Measurements from ENCODE around the gene ING3.

ING3 gene

DNA sequence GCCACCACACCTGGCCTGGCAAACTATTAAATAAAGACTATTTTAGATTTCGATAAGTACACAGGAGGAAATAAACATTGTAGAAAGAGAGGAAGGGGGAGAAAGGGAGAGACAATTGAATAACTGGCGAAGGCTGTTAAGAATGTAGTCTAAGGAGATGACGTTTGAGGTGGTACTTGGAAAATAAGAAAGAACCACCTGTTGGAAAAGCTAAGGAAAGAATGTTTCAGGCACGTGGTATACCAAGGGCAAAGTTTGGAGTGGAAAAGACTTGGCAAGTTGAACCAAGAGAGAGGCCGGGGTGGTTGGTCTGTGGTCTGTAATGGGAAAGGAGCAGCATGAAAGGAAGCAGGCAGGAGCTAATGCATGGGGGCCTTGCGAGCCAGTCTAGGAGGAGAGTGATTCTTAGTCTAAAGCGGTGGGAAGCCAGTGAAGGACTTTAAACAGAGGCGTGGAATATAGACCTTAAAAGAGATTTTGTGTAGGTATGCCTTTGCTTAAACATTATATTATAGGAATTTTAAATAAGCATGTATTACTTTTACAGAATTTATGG lies 9.4 kb downstream of the ING3 start:
- Histone ChIP-seq H3F3A (ENCODE audit: control insufficient read depth, insufficient read depth) (no peaks in the 10 kb centered on the region), H3K36me3 (ENCODE audit: control insufficient read depth, low read length) (peaks cover 55% of the 10 kb centered on the region), H3K27me3 (ENCODE audit: control insufficient read depth, low read length) (no peaks in the 10 kb centered on the region), H3K4me2 (ENCODE audit: low read length) (no peak overlapping the region), H3K4me3 (ENCODE audit: low read length) (no peak overlapping the region), H3K4me1 (ENCODE audit: control insufficient read depth, low read length) (peaks cover 8% of the 10 kb centered on the region), H3K9me2 (replicated peaks; ENCODE audit: control insufficient read depth, low read length) (no peaks in the 10 kb centered on the region), H3K27ac (ENCODE audit: low read depth, low read length) (no peak overlapping the region), H4K20me1 (ENCODE audit: control insufficient read depth, insufficient read depth, low read depth, low read length) (no peaks in the 10 kb centered on the region), H3K79me2 (ENCODE audit: control insufficient read depth, low read length) (peaks cover 9% of the 10 kb centered on the region), H3K9me3 (ENCODE audit: control insufficient read depth, insufficient read depth, low read length) (no peaks in the 10 kb centered on the region)
- TF ChIP-seq, protein P1, sequence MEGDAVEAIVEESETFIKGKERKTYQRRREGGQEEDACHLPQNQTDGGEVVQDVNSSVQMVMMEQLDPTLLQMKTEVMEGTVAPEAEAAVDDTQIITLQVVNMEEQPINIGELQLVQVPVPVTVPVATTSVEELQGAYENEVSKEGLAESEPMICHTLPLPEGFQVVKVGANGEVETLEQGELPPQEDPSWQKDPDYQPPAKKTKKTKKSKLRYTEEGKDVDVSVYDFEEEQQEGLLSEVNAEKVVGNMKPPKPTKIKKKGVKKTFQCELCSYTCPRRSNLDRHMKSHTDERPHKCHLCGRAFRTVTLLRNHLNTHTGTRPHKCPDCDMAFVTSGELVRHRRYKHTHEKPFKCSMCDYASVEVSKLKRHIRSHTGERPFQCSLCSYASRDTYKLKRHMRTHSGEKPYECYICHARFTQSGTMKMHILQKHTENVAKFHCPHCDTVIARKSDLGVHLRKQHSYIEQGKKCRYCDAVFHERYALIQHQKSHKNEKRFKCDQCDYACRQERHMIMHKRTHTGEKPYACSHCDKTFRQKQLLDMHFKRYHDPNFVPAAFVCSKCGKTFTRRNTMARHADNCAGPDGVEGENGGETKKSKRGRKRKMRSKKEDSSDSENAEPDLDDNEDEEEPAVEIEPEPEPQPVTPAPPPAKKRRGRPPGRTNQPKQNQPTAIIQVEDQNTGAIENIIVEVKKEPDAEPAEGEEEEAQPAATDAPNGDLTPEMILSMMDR (IDR thresholded peaks at IDR 0.05; ENCODE audit: low read depth, low read length, poor library complexity, severe bottlenecking): no peak
- no peak for TF ChIP-seq EZH2phosphoT487 (IDR thresholded peaks at IDR 0.05; ENCODE audit: borderline replicate concordance, low read length)

DNA sequence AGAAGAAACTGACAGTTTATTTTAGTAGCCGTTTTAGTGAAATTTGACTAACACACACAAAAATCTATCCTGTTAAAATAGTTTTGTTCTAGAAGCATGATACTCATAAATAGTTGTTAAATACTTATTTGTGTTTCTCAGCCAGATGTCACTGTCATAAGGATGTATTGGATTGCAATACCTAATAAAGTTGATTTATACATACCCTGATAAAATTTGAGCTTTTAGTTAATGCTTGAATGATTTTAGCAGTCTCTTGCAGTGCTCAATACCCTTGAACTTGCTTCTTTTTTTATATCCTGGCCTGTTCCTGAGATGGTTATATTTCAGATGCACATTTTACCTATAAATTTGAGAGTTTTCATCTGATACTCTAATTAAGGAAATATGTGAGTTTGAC lies 10.1 kb downstream of the ING3 start:
- Histone ChIP-seq H3F3A (ENCODE audit: control insufficient read depth, insufficient read depth) (no peaks in the 10 kb centered on the region), H3K4me1 (ENCODE audit: control insufficient read depth, low read length) (peaks cover 8% of the 10 kb centered on the region), H3K9me2 (replicated peaks; ENCODE audit: control insufficient read depth, low read length) (no peaks in the 10 kb centered on the region), H3K4me3 (ENCODE audit: low read length) (no peak overlapping the region), H3K27ac (ENCODE audit: low read depth, low read length) (no peak overlapping the region), H4K20me1 (ENCODE audit: control insufficient read depth, insufficient read depth, low read depth, low read length) (no peaks in the 10 kb centered on the region), H3K27me3 (ENCODE audit: control insufficient read depth, low read length) (no peaks in the 10 kb centered on the region), H3K9me3 (ENCODE audit: control insufficient read depth, insufficient read depth, low read length) (no peaks in the 10 kb centered on the region), H3K36me3 (ENCODE audit: control insufficient read depth, low read length) (peaks cover 55% of the 10 kb centered on the region), H3K4me2 (ENCODE audit: low read length) (no peak overlapping the region), H3K79me2 (ENCODE audit: control insufficient read depth, low read length) (peaks cover 9% of the 10 kb centered on the region)
- TF ChIP-seq, protein P1 (IDR thresholded peaks at IDR 0.05; ENCODE audit: low read depth, low read length, poor library complexity, severe bottlenecking): no peak
- no peak for TF ChIP-seq EZH2phosphoT487 (IDR thresholded peaks at IDR 0.05; ENCODE audit: borderline replicate concordance, low read length)

DNA sequence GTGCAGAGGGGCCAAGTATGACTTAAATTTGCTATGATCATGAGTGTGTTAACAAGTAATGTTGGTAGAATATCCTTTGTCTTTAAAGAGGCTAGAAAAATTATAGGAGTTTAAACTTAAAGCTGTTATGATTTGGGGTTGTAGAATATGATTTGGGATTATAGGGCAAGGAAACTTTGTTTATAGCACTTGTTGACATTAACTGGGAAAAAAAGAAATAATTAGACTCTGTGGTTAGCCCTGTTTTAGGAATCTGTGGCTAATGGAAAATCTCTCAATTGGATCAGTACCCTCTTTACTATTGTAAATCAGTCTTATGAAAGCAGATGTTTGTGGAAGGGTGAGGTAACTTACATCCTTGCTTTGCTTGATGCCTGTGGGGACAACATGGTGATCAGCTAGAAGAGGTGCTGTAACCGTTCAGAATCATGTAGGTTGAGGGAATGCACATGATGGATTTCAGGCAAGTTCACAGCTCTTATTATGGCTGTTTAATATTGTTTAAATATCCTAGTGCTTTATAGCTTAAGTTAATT lies 11.1 kb downstream of the ING3 start:
- TF ChIP-seq, protein P1 (IDR thresholded peaks at IDR 0.05; ENCODE audit: low read depth, low read length, poor library complexity, severe bottlenecking): no peak
- TF ChIP-seq EZH2phosphoT487 (IDR thresholded peaks at IDR 0.05; ENCODE audit: borderline replicate concordance, low read length): no peak
- Histone ChIP-seq H3K27ac (ENCODE audit: low read depth, low read length) (no peak overlapping the region), H3K4me2 (ENCODE audit: low read length) (no peak overlapping the region), H3K36me3 (ENCODE audit: control insufficient read depth, low read length) (peaks cover 56% of the 10 kb centered on the region), H3K27me3 (ENCODE audit: control insufficient read depth, low read length) (no peaks in the 10 kb centered on the region), H3F3A (ENCODE audit: control insufficient read depth, insufficient read depth) (no peaks in the 10 kb centered on the region), H3K9me2 (replicated peaks; ENCODE audit: control insufficient read depth, low read length) (no peaks in the 10 kb centered on the region), H3K79me2 (ENCODE audit: control insufficient read depth, low read length) (peaks cover 9% of the 10 kb centered on the region), H3K4me3 (ENCODE audit: low read length) (no peak overlapping the region), H3K9me3 (ENCODE audit: control insufficient read depth, insufficient read depth, low read length) (no peaks in the 10 kb centered on the region), H3K4me1 (ENCODE audit: control insufficient read depth, low read length) (peaks cover 8% of the 10 kb centered on the region), H4K20me1 (ENCODE audit: control insufficient read depth, insufficient read depth, low read depth, low read length) (no peaks in the 10 kb centered on the region)
